ENCODE measurements around the gene ATP9A. TPM values are rescaled to one million over a fixed set of nuclear protein-coding genes. Genes with fewer than 3 reads are reported as not detected.

The ATP9A gene
- polyA plus RNA-seq, 3 donors, result 57.4 to 60.8 (median 58.5) TPM

DNA sequence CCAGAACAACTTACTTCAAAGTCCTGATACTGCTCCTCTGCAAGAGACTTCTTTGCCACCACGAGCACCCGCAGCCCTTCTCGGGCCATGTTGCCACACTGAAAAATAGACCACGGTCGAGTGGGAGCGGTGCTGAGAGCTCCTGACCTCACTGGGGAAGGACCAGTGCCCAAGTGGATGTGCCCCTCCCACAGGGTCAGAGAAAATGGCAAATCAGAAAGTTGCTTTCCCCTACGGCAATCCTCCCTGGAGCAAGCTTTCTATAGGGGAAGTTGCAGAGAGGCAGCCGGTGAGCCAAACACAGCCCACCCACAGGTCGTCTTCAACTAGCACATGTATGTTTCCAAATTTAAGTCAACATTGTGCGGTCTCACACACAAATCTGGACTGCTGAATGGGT is 140.6 kb downstream of the ATP9A start:
- no peak for DNase-seq (ENCODE audit: extremely low read depth in 1 of 11, low read depth in 9 of 11, low spot score in 4 of 11)

GRCh38 chr20:51625105-51625504 is 143.1 kb downstream of the ATP9A start:
- DNase-seq (ENCODE audit: extremely low read depth in 1 of 11, low read depth in 9 of 11, low spot score in 4 of 11), result no peak

- DNase-seq (ENCODE audit: extremely low read depth in 1 of 11, low read depth in 9 of 11, low spot score in 4 of 11), result peak in 1 of 11 donors; percentile 56
These were observed 143.9 kb downstream of the ATP9A start for GRCh38 chr20:51624157-51624731.

DNA sequence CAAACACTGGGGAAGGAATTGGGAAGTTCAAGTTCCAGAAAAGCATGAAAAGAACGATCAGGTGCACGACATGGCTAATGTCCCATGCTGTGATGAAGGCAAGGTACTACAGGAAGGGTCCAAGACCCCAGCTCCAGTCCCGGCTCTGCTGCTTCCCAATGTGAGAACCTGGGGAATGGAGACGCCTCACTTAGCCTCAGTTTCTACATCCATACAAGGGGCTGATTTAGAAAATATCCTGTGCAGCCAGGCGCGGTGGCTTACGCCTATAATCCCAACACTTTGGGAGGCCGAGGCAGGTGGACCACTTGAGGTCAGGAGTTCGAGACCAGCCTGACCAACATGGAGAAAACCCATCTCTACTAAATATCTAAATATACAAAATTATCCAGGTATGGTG is 144.9 kb downstream of the ATP9A start:
- no peak for DNase-seq (ENCODE audit: extremely low read depth in 1 of 11, low read depth in 9 of 11, low spot score in 4 of 11)

DNA sequence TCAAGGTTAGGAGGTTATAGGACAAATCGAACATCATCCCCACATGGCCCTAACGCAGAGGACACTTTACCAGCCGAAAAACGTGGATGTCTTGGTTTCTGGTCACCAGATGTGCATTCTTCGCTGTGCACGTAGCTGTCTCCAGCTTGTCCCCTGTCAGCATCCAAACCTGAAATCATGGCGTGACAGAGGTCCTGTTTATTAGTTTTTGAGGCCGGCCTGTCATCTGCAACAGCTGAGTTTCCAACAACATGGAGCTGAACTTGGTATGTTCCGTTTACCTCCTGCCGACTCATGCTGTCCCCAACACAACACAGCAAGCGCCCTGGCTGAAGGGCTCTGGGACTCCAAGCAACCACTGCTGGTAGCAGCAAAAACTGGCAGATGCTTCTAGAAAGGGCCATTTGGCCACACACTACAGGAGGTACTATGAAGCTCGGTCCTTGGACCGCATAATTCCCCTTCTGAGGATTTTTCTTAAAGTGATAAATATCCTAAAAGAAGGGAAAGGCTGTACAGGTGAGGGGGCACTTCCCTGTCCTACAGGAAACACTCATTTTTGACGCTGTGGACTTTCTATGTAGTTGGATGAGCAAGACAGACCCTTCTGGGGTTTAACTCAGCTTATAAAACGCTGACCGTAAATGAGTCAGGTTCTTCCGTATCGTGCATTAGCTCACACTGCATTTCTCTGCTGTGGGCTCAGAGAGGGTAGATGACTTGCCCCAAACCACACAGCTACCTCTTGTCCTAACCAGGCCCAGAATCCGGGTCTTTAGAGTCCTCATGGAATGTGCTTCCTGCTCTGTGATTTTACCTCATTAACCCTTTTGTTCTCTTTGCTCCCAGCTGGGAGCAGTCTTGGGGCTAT is 146.0 kb downstream of the ATP9A start:
- DNase-seq (ENCODE audit: extremely low read depth in 1 of 11, low read depth in 9 of 11, low spot score in 4 of 11), result no peak

DNA sequence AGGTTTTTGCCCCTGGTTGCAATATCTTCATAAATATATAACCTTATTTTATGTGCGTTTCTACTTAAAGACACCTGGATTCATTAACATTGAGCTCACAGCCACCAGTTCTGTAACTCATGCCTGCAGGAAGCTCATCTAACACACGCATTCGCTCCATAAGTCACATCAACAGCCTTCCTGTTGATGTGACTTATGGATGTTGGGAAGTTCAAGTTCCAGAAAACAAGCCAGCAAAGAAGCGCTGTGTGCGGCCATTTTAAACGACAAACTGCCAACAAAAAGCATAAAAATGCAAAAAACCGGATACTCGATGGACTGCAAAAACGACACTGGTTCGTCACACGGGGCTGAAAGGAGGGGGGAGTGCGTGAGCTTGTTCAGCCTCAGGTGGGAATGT is 147.8 kb downstream of the ATP9A start:
- DNase-seq (ENCODE audit: extremely low read depth in 1 of 11, low read depth in 9 of 11, low spot score in 4 of 11), result no peak

DNA sequence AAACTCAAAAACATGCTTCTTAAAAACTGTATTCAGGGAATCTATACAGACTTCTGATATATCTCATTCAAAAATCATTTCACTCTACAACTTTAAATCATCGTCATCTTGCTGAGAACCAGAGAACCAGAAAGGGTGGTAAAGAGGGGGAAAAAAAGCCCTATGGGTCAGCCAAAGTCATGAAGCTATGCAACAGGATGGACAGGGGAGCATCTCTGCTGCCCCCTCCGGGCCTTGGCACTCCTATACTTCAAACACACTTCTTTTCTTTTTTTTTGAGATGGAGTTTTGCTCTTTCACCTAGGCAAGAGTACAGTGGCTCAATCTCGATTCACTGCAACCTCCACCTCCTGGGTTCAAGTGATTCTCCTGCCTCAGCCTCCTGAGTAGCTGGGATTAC is 152.1 kb downstream of the ATP9A start:
- DNase-seq (ENCODE audit: extremely low read depth in 1 of 11, low read depth in 9 of 11, low spot score in 4 of 11), result no peak

DNA sequence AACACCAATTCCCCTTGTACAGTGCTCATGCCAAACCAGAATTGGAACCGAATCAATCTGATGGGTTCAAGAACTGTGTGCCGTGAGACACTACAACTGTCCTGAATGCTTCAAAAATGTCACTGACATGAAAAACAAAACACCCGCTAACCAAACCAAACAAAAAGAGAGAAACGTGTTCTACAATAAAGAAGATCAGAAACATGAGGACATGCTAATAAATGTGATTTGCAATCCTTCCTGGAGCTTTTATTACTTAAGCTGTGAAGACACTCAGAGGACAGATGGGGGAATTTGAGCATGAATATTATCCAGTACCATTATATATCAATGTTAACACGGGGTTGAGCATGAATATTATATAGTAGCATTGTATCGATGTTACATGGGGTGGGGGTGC is 153.5 kb downstream of the ATP9A start:
- DNase-seq (ENCODE audit: extremely low read depth in 1 of 11, low read depth in 9 of 11, low spot score in 4 of 11), result peak in 2 of 11 donors; percentile 56 to 64

DNA sequence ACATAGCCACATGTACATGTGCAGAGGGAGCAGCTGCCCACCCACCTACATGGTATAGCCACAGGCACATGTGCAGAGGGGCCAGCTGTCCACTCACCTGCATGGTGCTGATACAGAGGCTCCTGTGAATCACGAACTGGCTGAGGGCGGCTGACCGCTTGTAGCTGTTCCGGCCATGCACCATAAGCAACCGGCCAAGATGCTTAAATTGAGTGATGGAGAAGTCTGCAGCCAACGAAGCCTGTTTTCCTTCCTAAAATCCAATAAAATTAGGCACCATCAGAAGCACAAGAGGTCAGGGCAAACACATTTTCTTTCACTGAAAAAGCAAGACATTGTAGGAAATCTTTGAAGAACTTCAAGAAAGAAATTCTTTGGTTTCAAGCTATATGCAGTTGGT is 154.6 kb downstream of the ATP9A start:
- no peak for DNase-seq (ENCODE audit: extremely low read depth in 1 of 11, low read depth in 9 of 11, low spot score in 4 of 11)

- DNase-seq (ENCODE audit: extremely low read depth in 1 of 11, low read depth in 9 of 11, low spot score in 4 of 11), result no peak
These were observed 155.3 kb downstream of the ATP9A start for GRCh38 chr20:51612896-51613295.

GRCh38 chr20:51611625-51611890 is 156.6 kb downstream of the ATP9A start:
- no peak for DNase-seq (ENCODE audit: extremely low read depth in 1 of 11, low read depth in 9 of 11, low spot score in 4 of 11)

- DNase-seq (ENCODE audit: extremely low read depth in 1 of 11, low read depth in 9 of 11, low spot score in 4 of 11), result no peak
These were observed 157.2 kb downstream of the ATP9A start for GRCh38 chr20:51610761-51611624.

- no peak for DNase-seq (ENCODE audit: extremely low read depth in 1 of 11, low read depth in 9 of 11, low spot score in 4 of 11)
These were observed 158.1 kb downstream of the ATP9A start for GRCh38 chr20:51610111-51610510.

GRCh38 chr20:51609251-51609650 is 158.9 kb downstream of the ATP9A start:
- no peak for DNase-seq (ENCODE audit: extremely low read depth in 1 of 11, low read depth in 9 of 11, low spot score in 4 of 11)

DNA sequence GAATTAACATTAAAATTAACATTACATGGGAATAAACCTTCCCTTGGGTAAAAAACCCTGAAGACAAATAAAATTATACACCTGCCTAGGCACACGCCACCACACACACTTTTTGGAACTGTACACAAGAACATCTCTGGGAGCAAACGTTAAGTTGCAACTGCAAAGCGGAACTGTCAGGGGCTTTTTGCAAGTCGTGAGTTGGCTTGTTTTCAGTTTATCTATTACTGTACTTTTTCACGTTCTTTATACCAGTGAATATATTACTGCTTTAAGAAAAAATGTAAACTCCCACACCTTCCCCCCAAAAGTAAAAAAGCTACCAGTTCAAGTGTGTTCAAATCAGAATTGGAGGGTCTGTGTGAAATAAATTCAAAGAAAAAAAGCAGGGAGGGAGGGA is 160.1 kb downstream of the ATP9A start:
- no peak for DNase-seq (ENCODE audit: extremely low read depth in 1 of 11, low read depth in 9 of 11, low spot score in 4 of 11)

DNA sequence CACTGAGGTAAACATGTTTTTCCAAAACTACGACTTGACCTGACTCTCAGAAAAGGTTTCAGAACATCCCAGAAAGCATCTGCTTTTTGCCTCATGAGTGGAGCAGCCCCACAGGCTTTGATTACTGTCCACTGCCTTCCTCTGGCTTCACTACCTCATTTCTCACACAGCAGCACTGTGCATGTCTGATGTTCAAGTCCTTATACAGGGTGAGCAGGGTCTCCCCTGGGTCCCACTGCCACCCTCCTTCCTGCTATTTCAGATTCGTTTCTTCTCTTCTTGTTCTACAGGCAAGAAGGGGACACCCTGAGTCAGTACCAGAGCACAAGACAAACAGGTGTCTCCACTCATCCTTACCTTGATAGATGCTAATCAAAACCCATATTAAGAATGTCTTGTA is 161.0 kb downstream of the ATP9A start:
- no peak for DNase-seq (ENCODE audit: extremely low read depth in 1 of 11, low read depth in 9 of 11, low spot score in 4 of 11)

- DNase-seq (ENCODE audit: extremely low read depth in 1 of 11, low read depth in 9 of 11, low spot score in 4 of 11), result no peak
These were observed 163.3 kb downstream of the ATP9A start for GRCh38 chr20:51604851-51605250.

GRCh38 chr20:51602131-51602530 is 166.1 kb downstream of the ATP9A start:
- no peak for DNase-seq (ENCODE audit: extremely low read depth in 1 of 11, low read depth in 9 of 11, low spot score in 4 of 11)

- DNase-seq (ENCODE audit: extremely low read depth in 1 of 11, low read depth in 9 of 11, low spot score in 4 of 11), result no peak
These were observed 167.2 kb downstream of the ATP9A start for GRCh38 chr20:51600950-51601349.

- DNase-seq (ENCODE audit: extremely low read depth in 1 of 11, low read depth in 9 of 11, low spot score in 4 of 11), result no peak
These were observed 168.2 kb downstream of the ATP9A start for GRCh38 chr20:51600016-51600420.

Measured in renal cortex interstitium (tissue), 11 donors.